ENCODE measurements around the gene SPEG.

DNA sequence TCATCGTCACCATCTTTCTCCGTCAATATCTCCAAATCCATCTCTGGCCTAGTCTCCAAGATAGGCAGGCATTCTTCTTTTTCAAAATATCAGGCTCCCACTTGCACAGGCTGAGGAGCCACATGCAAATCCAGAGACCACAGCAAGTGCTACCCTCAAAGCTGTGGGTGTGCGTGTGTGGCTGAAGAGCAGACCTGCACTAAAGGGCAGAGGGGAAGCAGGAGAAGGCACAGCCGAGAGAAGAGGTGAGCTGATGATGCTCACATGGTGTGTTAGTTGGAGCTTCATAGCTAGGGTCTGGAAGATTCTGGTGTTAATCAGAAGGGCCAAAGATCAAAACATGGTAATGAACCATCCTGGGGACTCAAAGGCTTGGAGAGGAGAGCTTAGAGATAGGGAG lies 3.8 kb downstream of the SPEG start:
- TF ChIP-seq POLR2A (IDR thresholded peaks at IDR 0.05; ENCODE audit: low read depth, low read length) (no peak), FOS (IDR thresholded peaks at IDR 0.05; ENCODE audit: borderline replicate concordance, insufficient read depth, low read length) (no peak), POLR2AphosphoS5 (IDR thresholded peaks at IDR 0.05; ENCODE audit: insufficient read depth, low read depth, low read length) (no peak), EZH2 (IDR thresholded peaks at IDR 0.05; ENCODE audit: borderline replicate concordance, low read depth, low read length, severe bottlenecking) (no peak), JUN (IDR thresholded peaks at IDR 0.05; ENCODE audit: borderline replicate concordance, insufficient read depth, insufficient read length, low read depth) (no peak)
- TF ChIP-seq, protein P1, sequence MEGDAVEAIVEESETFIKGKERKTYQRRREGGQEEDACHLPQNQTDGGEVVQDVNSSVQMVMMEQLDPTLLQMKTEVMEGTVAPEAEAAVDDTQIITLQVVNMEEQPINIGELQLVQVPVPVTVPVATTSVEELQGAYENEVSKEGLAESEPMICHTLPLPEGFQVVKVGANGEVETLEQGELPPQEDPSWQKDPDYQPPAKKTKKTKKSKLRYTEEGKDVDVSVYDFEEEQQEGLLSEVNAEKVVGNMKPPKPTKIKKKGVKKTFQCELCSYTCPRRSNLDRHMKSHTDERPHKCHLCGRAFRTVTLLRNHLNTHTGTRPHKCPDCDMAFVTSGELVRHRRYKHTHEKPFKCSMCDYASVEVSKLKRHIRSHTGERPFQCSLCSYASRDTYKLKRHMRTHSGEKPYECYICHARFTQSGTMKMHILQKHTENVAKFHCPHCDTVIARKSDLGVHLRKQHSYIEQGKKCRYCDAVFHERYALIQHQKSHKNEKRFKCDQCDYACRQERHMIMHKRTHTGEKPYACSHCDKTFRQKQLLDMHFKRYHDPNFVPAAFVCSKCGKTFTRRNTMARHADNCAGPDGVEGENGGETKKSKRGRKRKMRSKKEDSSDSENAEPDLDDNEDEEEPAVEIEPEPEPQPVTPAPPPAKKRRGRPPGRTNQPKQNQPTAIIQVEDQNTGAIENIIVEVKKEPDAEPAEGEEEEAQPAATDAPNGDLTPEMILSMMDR (IDR thresholded peaks at IDR 0.05; ENCODE audit: extremely low read depth in 1 of 2, insufficient read depth in 1 of 2, low read depth in 1 of 2, low read length in 2 of 2), result no peak
- TF ChIP-seq, protein P2, sequence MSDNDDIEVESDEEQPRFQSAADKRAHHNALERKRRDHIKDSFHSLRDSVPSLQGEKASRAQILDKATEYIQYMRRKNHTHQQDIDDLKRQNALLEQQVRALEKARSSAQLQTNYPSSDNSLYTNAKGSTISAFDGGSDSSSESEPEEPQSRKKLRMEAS (IDR thresholded peaks at IDR 0.05; ENCODE audit: insufficient read depth, insufficient read length), result no peak
